HG03521 (cell line): ENCODE data around the gene ACSS1.

Experiments used
- ATAC-seq: cut with Tn5 transposase; IDR thresholded peaks from one replicate; pipeline ENCODE4 v1.9.1; 2021; ENCODE audit warnings: mild to moderate bottlenecking, moderate library complexity; ENCODE audit not compliant: unreplicated experiment

The ACSS1 gene

DNA sequence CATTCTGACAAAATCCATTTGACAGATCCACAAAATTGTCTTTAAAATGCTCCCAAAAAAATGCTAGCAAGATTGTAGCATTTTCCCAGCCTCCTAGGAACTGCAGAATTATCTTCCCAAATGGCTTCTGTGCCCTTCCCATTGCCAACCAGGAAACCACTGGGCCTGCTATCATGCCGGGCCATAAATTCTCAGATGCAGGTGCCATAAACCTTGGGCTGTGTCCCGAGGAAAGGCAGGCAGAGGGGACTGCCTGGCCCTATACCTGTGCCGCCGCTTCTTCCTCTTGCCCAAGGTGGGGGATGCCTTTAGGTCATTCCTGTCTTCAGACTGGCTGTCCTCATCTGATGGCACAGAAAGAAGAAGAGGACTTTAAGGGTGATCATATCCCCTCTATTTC lies 21.2 kb upstream of the ACSS1 start:
- no peak for ATAC-seq

DNA sequence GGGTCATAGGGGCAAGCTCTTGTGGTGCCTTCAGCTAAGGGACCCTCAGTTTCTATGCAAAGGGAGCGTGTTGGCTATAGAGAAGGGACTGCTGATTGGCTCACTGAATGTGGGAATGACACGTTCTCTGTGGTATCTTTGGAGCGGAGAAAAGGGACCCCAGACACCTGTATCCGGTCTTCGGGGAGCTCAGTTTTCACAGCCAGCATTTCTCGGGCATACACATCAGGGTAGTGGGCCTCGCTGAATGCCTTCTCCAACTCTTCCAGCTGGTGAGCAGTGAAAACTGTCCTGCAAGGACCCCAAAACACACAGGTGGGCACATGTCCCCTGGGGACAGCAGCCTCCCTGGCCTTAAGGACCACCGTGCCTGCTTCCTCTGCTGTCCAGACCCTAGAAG lies 20.7 kb upstream of the ACSS1 start:
- ATAC-seq: no peak

GRCh38 chr20:25077610-25078169 lies 19.8 kb upstream of the ACSS1 start:
- no peak for ATAC-seq

GRCh38 chr20:25076731-25077609 lies 19.0 kb upstream of the ACSS1 start:
- no peak for ATAC-seq

DNA sequence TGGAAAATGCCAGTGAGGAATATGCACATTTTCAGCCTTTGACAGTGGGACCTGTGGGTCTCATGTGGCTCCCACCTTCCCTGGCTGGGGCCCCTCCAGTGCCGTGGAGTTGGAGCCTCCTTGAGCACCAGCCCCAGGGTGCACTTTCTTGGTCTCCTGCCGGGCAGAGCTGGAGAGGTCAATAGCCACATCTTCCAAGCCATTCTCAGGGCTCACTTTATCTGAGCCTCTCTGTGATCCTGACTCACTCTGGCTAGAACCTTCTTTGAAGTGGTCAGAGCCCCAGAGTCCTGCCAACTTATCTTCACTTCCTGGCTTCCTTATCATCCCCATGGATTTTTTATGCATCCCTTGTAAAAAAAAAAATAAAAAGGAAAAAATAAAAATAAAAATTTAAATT lies 18.3 kb upstream of the ACSS1 start:
- ATAC-seq: no peak

GRCh38 chr20:25073544-25073943 lies 15.6 kb upstream of the ACSS1 start:
- no peak for ATAC-seq

DNA sequence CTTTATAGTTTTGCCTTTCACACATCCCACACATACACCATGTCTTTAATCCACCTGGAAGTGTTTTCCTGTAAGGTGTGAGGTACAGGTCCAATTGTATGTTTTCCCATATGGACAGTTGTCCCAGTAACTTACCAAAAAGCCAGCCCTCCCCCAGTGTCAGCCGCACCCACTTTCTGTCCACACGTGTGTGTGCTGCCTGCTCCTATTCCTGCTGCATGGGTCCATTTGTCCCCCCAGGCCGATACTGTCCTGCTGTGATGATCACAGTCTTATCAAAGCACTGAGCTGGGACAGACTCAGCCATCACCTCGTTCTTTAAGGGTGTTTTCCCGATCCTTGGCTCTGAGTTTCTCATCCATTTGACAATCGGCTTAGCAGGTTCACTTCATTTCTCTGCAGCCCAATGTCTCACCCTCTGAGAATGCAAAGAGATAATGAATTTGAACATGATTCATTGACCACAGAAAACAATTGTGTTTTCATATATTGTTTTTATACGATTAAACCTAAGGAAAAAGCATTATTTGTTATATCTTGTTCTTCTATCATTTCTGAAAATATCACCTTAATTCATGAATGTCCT lies 14.4 kb upstream of the ACSS1 start:
- no peak for ATAC-seq

- no peak for ATAC-seq
Observed at GRCh38 chr20:25071734-25072133, 13.8 kb upstream of the ACSS1 start.

GRCh38 chr20:25070821-25071473 lies 13.0 kb upstream of the ACSS1 start:
- ATAC-seq: no peak

GRCh38 chr20:25067102-25067987 lies 9.4 kb upstream of the ACSS1 start:
- no peak for ATAC-seq

DNA sequence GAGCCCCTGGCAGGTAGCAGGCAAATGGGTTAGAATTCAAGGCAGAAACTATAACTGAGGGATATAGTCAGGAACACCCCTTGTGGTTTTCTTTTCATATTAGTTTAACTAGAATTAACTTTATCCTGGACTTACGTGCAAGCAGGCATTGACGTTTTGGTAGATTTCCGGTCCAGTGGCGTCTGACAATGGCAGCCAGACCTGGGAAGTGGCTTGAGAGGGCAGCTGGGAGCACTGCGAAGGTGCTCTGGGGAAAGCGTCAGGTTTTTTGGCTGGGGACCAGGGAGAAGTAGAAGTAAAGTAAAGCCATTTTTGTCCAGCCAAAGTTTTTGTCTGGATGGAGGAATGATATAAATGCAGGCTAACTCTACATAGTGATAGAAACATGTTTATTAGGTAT lies 8.4 kb upstream of the ACSS1 start:
- no peak for ATAC-seq

- ATAC-seq: peak; percentile 55
Observed at GRCh38 chr20:25065625-25066338, 7.8 kb upstream of the ACSS1 start.

DNA sequence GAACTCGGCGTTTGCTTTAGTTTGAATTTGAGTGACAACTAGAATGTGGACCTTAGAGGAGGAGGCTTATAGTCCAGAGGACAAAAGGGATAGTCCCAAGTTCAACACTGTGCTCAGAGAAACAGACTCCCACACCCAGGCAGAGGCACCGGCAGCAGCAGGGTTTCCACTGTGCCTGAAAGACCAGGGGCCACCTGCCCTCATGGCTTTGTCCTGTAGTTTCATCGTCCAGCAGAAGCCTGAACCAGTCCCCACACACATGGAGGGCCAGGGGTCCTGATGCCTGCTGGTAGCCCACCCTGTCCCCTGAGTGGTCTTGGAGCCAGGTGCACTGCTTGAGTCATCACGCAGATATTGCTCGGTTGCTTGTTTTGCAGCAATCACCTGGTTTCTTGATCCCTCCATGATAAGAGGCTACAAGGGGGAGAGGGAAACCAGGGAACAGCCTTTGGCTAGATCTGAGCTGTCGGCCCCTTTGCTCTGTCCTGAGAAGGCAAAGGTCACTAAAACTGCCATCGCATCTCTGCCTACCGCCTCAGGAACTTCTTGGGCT lies 7.2 kb upstream of the ACSS1 start:
- no peak for ATAC-seq

DNA sequence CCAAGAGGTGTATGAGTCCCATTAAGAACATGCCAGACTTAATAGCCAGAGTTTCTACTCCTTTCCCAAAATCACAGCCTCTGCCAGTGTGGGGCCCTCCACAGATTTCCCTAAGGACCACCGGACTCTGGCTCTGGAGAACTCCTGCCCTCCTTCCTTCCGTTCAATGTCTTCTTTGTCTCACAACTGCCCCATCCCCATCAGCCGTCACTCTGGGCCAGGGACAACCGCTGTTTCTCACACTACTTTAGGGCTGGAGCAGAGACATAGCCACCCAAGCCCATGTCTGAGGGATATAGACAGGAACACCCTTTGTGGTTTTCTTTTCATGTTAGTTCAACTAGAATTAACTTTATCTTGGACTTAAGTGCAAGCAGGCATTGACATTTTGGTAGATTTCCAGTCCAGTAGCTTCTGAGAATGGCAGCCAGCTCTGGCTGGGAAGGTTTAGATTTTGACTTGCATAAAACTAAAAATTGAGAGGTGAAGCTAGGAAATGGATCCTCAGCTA lies 6.7 kb upstream of the ACSS1 start:
- no peak for ATAC-seq

DNA sequence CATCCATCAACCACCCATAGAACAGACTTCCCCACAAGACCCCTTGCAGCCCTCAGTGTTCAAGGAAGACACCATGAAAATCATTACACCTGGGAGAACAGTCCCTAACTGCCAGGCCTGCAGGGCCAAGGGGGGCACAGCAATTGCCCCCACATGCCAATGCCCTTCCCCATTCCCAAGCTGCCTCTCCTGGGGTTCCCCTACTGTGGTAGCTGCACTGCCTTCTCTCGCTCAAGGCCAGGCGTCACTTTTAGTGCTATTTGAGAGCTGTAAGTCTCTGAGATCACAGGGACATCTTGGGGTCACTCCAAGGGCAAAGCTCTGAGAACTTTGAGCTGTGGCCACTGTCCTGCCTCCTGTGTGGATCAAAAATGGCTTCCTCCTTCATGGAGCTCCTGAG lies 6.0 kb upstream of the ACSS1 start:
- ATAC-seq: no peak

DNA sequence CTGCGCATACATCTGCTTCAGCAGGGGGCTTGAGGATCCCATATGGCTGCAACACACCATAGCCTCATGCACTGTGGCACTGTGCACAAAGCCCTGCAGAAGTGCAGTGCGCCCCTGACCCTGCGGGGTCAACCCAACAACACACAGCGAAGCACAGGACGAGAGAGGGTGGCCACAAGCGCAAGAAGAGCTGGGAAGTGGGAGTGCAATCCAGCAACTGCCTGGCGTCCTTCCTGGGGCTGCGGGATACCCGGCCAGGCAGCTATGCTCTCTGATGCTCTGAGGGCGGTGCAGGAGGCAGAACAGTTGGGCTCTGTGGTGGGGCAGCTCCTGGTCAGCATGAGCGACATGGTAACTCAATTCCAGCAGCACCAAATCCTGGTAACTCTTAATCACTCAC lies 5.6 kb upstream of the ACSS1 start:
- no peak for ATAC-seq

- ATAC-seq: no peak
Observed at GRCh38 chr20:25062841-25063240, 4.9 kb upstream of the ACSS1 start.

GRCh38 chr20:25061821-25062530 lies 4.0 kb upstream of the ACSS1 start:
- ATAC-seq: no peak
